GM21360 (cell line): ENCODE results near the gene SMIM23.
"Not testable (repeated sequence)": the region's sequence is repeated elsewhere in the genome, so short reads cannot be mapped to it uniquely, and the experiment has no call there.

Experiments
- ATAC-seq: cut with Tn5 transposase; IDR thresholded peaks from one replicate; pipeline ENCODE4 v1.9.1; 2021; ENCODE audit warnings: mild to moderate bottlenecking, moderate library complexity; ENCODE audit not compliant: unreplicated experiment

Gene SMIM23

GRCh38 chr5:171771856-171772255 is 13.8 kb upstream of the SMIM23 start:
- ATAC-seq: no peak

- no peak for ATAC-seq
Observed at GRCh38 chr5:171773106-171773505, 12.5 kb upstream of the SMIM23 start.

- ATAC-seq: no peak
Observed at GRCh38 chr5:171774418-171774817, 11.2 kb upstream of the SMIM23 start.

- no peak for ATAC-seq
Observed at GRCh38 chr5:171776213-171776612, 9.4 kb upstream of the SMIM23 start.

- ATAC-seq: no peak
Observed at GRCh38 chr5:171776770-171777759, 8.6 kb upstream of the SMIM23 start.

- not testable (repeated sequence) for ATAC-seq
Observed at GRCh38 chr5:171781744-171782143, 3.9 kb upstream of the SMIM23 start.

- no peak for ATAC-seq
Observed at GRCh38 chr5:171782332-171782966, 3.2 kb upstream of the SMIM23 start.

GRCh38 chr5:171783051-171783450 is 2.6 kb upstream of the SMIM23 start:
- no peak for ATAC-seq

GRCh38 chr5:171789353-171789752 is 3.7 kb downstream of the SMIM23 start:
- ATAC-seq: no peak

- ATAC-seq: no peak
Observed at GRCh38 chr5:171790408-171790807, 4.8 kb downstream of the SMIM23 start.

GRCh38 chr5:171794470-171794960 is 8.9 kb downstream of the SMIM23 start:
- no peak for ATAC-seq

GRCh38 chr5:171795381-171795780 is 9.8 kb downstream of the SMIM23 start:
- ATAC-seq: no peak

GRCh38 chr5:171796436-171796835 is 10.8 kb downstream of the SMIM23 start:
- ATAC-seq: no peak

- ATAC-seq: no peak
Observed at GRCh38 chr5:171797543-171797942, 11.9 kb downstream of the SMIM23 start.

GRCh38 chr5:171798418-171798817 is 12.8 kb downstream of the SMIM23 start:
- no peak for ATAC-seq

- no peak for ATAC-seq
Observed at GRCh38 chr5:171801839-171802238, 16.2 kb downstream of the SMIM23 start.

- ATAC-seq: no peak
Observed at GRCh38 chr5:171805746-171806145, 20.1 kb downstream of the SMIM23 start.

- ATAC-seq: no peak
Observed at GRCh38 chr5:171806976-171807747, 21.5 kb downstream of the SMIM23 start.

- no peak for ATAC-seq
Observed at GRCh38 chr5:171808453-171808852, 22.8 kb downstream of the SMIM23 start.

- no peak for ATAC-seq
Observed at GRCh38 chr5:171808951-171809350, 23.3 kb downstream of the SMIM23 start.

- no peak for ATAC-seq
Observed at GRCh38 chr5:171810227-171810626, 24.6 kb downstream of the SMIM23 start.
